H54 (cell line): ENCODE results near the gene HESX1.

Experiments used
- DNase-seq: peaks from one replicate; pipeline ENCODE4 v3.0.0; 2011; ENCODE audit warnings: low spot score, mixed read lengths; ENCODE audit not compliant: insufficient read length
- FAIRE-seq: peaks from 3 replicates; lab custom pipeline; 2011; peaks lifted over from hg19 to GRCh38; lab: Jason Lieb, UNC
- POLR2A ChIP-seq: IDR thresholded peaks from 2 replicates; pipeline ENCODE4 v1.6.1; 2011; ENCODE audit warnings: low read depth, mild to moderate bottlenecking, low read length

HESX1 gene

DNA sequence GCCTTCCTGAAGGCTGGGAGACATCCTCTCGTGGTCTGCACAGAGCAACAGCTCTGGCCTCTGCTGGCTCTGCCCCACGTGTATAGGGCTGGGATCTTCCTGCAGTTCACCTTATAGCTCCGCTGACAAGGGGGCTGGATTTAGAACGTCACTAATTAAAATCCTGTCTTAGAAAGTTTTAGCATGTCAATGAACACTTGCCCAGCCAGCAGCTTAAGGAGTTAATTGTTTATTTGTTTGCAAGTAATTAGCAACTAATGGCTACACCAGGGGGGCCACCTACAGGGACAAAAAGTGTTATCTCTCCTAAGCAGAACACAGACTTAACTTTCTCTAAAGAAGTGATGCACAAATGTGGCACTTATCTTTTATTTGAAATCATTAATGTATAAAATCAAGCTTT lies at the start of gene HESX1:
HESX1 (minus strand) TSS at position 84 of the 403 bp plus-strand sequence; CDS start at position 24, 60 bp downstream.
- DNase-seq (no peak), FAIRE-seq (no peak)
- no peak for TF ChIP-seq POLR2A

DNA sequence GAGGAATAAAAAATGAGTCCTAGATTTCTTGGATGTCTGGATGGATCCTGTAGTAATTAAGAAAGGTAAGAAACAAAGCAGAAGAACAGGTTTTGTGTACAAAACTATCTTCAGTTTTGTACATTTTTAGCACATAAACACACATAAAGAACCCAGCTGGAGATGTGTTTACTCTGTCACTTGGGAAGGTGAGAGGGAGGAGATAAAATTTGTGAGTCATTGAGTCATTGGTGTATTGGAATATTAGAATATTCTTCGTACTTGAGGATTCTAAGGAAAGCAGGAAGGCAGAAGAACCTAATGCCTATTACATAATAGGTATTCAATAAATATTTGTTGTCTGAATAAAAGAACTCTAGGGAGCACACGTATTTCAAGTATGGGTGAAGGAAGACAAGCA lies 45.2 kb upstream of the HESX1 start:
- TF ChIP-seq POLR2A = no peak
- FAIRE-seq = no peak
- no peak for DNase-seq

DNA sequence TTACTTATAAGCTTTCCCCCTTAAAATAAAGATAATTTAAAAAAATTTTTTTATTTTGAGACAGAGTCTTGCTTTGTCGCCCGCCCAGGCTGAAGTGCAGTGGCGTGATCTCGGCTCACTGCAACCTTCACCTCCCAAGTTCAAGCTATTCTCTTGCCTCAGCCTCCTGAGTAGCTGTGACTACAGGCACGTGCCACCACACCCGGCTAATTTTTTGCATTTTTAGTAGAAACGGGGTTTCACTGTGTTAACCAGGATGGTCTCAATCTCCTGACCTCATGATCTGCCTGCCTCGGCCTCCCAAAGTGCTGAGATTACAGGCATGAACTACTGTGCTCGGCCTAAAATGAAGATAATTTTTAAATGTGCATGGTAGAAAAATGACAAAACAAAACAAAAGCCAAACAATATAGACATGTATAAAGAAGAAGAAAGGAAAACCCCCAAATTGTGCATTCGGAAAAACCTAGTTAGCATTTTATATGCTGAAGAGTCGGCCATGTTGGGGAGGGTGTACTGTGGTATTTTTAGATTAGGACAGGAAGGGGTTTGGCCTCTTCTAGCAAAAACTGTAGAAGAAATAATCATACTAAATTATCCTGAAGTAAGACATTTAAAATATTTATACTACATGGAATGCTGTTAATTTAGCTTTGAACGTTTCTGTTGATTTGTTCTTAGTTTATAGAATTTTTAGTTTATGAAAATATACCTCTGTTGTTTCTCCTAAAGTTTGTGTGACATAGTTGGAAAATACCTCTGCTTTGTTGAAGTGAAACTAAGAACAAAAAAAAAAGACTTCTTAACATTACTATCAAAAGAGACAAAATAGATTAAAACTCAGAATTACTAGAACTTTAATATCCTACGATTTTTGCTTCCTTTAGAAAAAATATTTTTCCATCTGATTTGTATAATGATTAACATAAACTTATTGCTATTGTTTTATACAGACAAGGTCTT lies 35.1 kb upstream of the HESX1 start:
- FAIRE-seq (no peak), DNase-seq (no peak)
- no peak for TF ChIP-seq POLR2A

DNA sequence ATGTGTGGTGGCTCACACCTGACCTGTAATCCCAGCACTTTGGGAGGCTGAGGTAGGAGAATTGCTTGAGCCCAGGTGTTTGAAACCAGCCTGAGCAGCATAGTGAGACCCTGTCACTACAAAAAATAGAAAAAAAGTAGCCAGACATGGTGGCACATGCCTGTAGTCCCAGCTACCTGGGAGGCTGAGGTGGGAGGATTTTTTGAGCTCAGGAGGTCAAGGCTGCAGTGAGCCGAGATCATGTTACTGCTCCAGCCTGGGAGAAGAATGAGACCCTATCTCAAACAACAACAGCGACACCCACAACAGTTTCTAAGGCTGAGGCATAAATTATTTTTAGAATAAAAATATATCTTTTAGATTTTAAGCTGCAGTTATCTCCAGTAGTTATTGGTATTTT lies 34.0 kb upstream of the HESX1 start:
- TF ChIP-seq POLR2A = no peak
- FAIRE-seq (no peak), DNase-seq (no peak)

DNA sequence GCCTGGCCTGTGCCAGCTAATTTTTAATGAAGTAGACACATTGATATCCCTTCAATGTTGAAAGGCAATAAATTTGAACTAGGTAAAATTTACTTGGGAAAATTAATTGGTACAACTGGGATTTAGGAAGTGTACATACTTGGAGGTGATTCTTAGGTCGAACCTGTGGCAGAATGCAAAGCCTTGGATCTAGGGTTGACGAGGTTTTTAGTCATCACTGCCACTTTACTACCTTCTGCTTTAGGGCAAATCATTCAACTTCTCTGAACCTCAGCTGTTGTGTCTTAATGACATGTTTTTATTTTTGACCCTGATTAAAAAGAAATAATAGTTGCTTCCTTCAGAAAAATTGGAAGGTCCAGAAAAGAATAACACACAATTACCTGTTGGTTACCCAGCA lies 30.2 kb upstream of the HESX1 start:
- FAIRE-seq (no peak), DNase-seq (no peak)
- TF ChIP-seq POLR2A = no peak

DNA sequence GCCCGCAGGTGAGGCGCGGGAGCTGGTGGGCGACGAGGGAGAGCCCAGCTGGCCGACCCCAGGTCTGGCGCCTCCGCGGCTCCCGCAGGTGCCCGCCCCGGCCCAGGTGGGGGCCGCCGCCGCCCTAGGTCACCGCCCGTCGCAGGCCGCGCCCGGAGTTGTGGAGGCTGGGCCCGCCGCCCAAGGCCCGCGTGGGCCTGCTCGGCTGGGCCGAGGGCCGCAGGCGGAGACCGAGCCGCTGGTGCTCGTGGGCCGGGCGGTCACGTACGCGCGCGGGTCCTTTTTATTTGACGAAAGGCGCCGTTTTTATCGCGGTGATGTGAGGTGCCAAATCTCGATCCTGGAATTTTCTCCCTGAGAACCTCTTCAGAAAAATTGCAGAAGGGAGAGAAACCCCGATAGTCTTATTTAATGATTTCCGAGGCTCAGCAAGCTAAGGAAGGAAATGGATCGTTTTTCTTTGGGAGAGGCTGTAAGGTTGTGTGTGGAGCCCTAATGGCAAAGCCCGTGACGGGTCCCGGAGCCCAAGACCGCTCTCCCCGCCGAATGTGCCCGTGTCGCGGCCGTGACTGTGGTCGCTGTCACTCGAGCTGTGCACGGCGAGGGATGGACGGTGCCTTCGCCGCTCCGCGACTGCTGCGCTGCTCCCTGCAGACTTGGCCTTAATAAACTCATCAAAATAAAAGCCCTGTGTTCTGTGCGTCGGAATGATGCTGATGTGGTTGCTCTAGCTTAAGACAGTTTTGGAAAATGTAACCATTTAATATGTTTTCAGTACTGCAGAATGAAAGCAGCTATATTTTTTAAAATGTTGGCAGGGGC lies 28.4 kb upstream of the HESX1 start:
- no peak for FAIRE-seq
- DNase-seq = peak; percentile 28

DNA sequence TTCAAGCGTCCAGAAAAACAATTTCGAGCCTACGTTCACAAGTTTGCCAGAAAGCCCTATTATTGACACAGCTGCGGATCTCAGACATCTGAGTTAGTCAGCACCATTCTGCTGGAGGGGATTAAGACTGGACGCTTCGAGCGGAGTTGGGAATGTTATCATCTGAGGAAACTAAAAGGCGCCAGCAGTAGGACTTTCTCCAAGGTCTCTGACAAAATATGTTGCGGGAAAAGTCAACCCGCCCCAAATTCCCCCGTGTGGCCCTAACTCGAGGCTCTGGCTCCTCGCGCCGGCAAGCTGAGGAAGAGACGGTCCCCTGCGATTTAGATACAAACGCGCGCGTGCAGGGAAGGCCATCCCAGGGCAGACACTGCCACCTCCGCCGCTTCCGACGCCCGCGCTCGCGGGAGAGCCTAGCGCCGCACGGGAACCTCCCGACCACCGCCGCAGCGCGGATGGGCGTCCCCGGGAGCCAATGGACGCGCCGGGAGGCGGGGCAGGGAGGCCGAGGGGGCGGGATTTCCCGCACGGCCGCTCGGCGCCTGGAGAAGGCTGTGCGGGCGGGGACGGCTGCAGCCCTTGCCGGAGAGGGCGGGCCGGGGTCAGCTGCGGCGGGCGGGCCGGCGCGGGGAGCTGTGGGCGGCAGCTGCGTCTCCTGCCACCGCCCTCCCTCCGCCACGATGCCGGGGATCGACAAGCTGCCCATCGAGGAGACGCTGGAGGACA lies 27.6 kb upstream of the HESX1 start, which contains the start of gene APPL1:
APPL1 (plus strand) TSS at position 526 of the 726 bp plus-strand sequence; CDS start at position 681, 155 bp downstream.
- FAIRE-seq (peak; percentile 65), DNase-seq (peak; percentile 94)
- TF ChIP-seq POLR2A = peak; percentile 69; the same call in 1 of the 2 replicates

More for the DNA sequence above, 28.4 kb upstream of the HESX1 start:
- no peak for TF ChIP-seq POLR2A

DNA sequence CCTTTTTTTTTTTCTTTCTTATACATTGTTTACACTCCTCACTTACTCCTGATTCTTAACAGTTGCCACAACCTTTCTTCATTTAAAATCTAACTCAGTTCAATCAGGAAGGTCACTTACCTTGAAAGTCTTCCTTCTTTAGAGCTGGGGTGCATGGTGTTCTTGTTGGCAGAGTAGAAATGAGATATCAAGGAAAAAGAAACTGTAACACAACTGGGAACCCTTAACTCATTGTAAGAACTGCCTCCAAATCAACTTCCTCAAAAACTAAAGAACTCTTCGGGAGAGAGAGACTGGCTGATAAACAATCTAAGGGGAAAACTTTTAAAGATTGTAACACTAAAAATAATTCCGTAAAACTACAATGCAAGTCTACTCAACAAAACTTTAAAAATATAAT lies 26.4 kb upstream of the HESX1 start:
- no peak for TF ChIP-seq POLR2A
- FAIRE-seq (no peak), DNase-seq (no peak)

DNA sequence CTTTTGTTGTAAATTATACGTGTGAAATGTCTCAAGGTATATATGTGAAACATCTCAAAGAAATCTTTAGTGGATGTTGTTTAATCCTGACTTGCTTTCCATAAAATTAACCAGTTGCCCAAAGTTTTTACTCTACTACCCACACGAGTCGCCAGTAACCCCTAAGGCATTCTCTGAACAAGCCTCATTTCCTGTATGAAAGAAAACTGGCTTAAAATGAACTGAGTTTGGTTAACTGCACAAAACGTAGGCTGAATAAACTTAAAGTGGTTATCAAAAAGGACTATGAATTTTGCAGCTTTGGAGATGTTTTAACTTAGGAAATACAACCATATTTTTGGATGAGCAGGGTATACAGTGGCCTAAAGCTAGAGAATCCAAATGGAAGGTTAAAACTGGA lies 25.1 kb upstream of the HESX1 start:
- FAIRE-seq (no peak), DNase-seq (no peak)
- TF ChIP-seq POLR2A = no peak

DNA sequence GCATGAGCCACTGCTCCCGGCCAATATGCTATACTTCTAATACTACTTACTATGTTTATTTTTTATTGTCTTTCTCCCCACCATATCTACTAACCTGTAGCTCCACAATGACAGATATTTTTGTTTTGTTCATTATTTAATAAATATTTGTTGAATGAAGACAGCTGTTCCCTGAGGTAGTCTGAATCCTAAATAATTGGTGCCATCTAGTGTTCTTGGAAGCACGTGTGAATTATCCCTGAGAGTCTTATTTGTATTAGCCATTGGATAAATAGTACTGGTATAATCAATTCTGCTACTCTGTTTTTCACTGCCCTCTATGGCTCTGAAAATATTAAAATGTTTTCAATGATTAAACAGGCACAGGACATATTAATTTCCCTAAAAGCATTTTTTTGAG lies 22.1 kb upstream of the HESX1 start:
- DNase-seq (no peak), FAIRE-seq (no peak)
- TF ChIP-seq POLR2A = no peak

DNA sequence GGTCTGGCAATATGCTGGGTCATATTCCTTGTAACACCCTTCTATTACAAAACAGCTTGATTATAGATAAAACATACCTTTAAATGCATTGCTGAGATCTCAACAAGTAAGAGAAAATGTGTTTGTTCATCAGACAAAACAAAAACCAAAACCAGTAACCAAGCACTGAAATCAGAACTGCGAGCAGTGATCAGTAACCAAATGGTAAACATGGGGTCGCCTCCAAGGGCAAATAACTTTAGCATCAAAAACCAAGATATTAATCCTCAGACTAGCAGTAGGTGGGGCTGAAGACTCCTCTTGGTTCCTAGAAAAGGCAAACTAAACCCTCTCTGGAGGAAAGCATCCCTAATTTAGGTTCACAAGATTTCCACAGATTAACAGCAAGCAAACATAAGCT lies 6.6 kb upstream of the HESX1 start:
- no peak for DNase-seq
- no peak for TF ChIP-seq POLR2A
- no peak for FAIRE-seq

DNA sequence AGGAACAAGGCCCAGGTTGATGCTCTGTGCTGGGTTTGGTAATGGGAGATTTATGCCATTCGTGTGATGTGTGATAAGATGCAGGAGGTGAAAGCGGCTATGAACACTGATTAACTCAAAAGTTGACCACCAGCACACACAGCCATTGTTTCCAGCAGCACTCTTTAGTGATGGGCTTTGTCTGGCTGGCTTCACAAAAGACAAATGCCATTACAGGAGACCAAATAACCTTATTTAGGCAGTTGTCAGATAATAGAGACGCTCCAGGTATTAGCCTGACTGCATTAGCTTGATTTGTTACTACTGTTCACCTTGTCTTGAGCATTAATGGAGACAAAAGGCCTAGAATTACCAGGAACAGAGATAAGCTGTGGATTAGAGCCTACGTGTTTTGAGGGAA lies 5.1 kb downstream of the HESX1 start:
- no peak for FAIRE-seq
- no peak for TF ChIP-seq POLR2A
- no peak for DNase-seq

DNA sequence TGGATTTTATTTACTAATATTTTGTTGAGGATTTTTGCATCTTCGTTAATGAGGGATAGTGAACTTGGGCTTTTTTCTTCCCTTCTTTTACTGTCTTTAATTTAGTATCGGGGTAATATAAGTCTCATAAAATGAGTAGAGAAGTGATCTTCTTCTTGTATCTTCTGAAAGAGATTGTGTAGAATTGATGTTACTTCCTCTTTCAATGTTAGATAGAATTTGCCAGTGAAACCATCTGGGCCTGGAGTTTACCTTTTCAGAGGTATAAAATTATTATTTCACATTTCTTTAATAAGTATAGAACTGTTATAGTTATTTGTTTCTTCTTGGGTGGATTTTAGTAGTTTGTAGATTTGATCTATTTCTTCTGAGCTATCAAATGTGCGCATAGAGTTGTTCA lies 7.8 kb downstream of the HESX1 start:
- TF ChIP-seq POLR2A = no peak
- FAIRE-seq = no peak

More for the DNA sequence above, 7.8 kb downstream of the HESX1 start:
- DNase-seq = no peak
